Measurements from ENCODE around the gene OPCML.

The OPCML gene

GRCh38 chr11:133180201-133180600, 352.1 kb downstream of the OPCML start:
- DNase-seq (ENCODE audit: low read depth in 2 of 2) = no peak

- DNase-seq (ENCODE audit: low read depth in 2 of 2) = no peak
Measured at GRCh38 chr11:133176748-133177147, 355.6 kb downstream of the OPCML start.

- DNase-seq (ENCODE audit: low read depth in 2 of 2) = no peak
Measured at GRCh38 chr11:133175103-133175502, 357.2 kb downstream of the OPCML start.

GRCh38 chr11:133173810-133174412, 358.4 kb downstream of the OPCML start:
- DNase-seq (ENCODE audit: low read depth in 2 of 2) = no peak

GRCh38 chr11:133172349-133172748, 360.0 kb downstream of the OPCML start:
- no peak for DNase-seq (ENCODE audit: low read depth in 2 of 2)

GRCh38 chr11:133171374-133171773, 360.9 kb downstream of the OPCML start:
- no peak for DNase-seq (ENCODE audit: low read depth in 2 of 2)

GRCh38 chr11:133168016-133168415, 364.3 kb downstream of the OPCML start:
- no peak for DNase-seq (ENCODE audit: low read depth in 2 of 2)

GRCh38 chr11:133166662-133167061, 365.6 kb downstream of the OPCML start:
- no peak for DNase-seq (ENCODE audit: low read depth in 2 of 2)

GRCh38 chr11:133164986-133165385, 367.3 kb downstream of the OPCML start:
- no peak for DNase-seq (ENCODE audit: low read depth in 2 of 2)

- peak; percentile 10 to 12 for DNase-seq (ENCODE audit: low read depth in 2 of 2)
Measured at GRCh38 chr11:133163463-133164419, 368.6 kb downstream of the OPCML start.

GRCh38 chr11:133162227-133162626, 370.1 kb downstream of the OPCML start:
- DNase-seq (ENCODE audit: low read depth in 2 of 2) = no peak

- no peak for DNase-seq (ENCODE audit: low read depth in 2 of 2)
Measured at GRCh38 chr11:133160754-133161153, 371.5 kb downstream of the OPCML start.

- no peak for DNase-seq (ENCODE audit: low read depth in 2 of 2)
Measured at GRCh38 chr11:133156986-133157745, 375.1 kb downstream of the OPCML start.

GRCh38 chr11:133154781-133155180, 377.5 kb downstream of the OPCML start:
- no peak for DNase-seq (ENCODE audit: low read depth in 2 of 2)

- DNase-seq (ENCODE audit: low read depth in 2 of 2) = no peak
Measured at GRCh38 chr11:133154076-133154475, 378.2 kb downstream of the OPCML start.

GRCh38 chr11:133153031-133153430, 379.3 kb downstream of the OPCML start:
- no peak for DNase-seq (ENCODE audit: low read depth in 2 of 2)

- DNase-seq (ENCODE audit: low read depth in 2 of 2) = no peak
Measured at GRCh38 chr11:133149698-133150097, 382.6 kb downstream of the OPCML start.

- DNase-seq (ENCODE audit: low read depth in 2 of 2) = no peak
Measured at GRCh38 chr11:133147625-133148024, 384.7 kb downstream of the OPCML start.

- no peak for DNase-seq (ENCODE audit: low read depth in 2 of 2)
Measured at GRCh38 chr11:133146697-133147306, 385.5 kb downstream of the OPCML start.

GRCh38 chr11:133137939-133138338, 394.4 kb downstream of the OPCML start:
- DNase-seq (ENCODE audit: low read depth in 2 of 2) = no peak

- no peak for DNase-seq (ENCODE audit: low read depth in 2 of 2)
Measured at GRCh38 chr11:133137270-133137669, 395.0 kb downstream of the OPCML start.

GRCh38 chr11:133136376-133136775, 395.9 kb downstream of the OPCML start:
- no peak for DNase-seq (ENCODE audit: low read depth in 2 of 2)
